HG02678 (cell line): ENCODE data around the gene PRR27.
"Not testable (repeated sequence)": the region's sequence is repeated elsewhere in the genome, so short reads cannot be mapped to it uniquely, and the experiment has no call there.

Experiments
- ATAC-seq: cut with Tn5 transposase; IDR thresholded peaks from one replicate; pipeline ENCODE4 v1.9.1; 2021; ENCODE audit warnings: mild to moderate bottlenecking, moderate library complexity; ENCODE audit not compliant: unreplicated experiment

PRR27 gene

DNA sequence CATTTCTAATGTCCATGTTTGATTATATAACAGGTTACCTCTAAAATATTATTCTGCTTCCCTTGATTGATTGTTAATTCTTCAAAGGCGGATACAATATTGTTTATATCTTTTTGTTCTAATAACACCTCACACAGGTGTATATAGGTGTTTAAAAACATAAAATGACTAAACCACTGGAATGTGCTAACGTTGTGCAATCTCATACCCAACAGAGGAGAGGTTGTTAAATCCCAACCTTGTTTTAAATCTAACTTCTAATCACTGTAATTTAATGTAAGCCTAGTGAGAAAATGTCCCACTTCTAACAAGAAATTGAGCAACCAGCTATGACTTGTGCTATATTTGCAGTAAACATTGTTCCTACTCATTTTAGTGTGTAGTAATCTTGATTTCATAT is 42.8 kb downstream of the PRR27 start:
- ATAC-seq: no peak

DNA sequence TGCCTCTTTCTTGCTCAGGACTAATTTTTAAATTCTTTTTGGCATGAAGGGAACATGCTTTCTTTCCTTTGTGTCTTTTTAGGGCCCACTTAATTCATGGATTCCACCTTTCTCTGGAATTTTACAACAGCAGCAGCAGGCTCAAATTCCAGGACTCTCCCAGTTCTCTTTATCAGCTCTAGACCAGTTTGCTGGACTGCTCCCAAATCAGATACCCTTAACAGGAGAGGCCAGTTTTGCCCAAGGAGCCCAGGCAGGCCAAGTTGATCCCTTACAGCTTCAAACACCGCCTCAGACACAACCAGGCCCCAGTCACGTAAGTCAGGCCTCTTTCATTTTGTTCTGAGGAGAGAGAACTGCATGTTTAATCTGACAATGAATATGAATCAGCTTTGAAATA is 43.8 kb downstream of the PRR27 start:
- no peak for ATAC-seq

DNA sequence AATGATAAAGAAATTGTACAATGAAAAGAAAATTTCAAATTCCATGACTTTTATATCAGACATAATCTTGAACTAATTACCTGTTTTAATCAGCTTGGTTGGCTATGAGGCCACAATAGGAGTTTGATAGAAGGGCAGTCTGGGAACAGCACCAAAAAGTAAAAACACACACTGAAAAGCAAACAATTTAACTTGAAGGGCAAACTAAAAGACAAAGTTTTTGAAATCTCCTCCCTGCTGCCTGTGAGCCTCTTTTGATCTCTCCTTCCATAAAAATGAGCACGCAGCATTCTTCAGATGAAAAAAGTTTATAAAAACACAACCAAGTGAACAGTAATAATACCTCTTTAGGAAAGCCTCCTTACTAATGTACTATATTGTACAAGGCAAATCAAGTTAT is 49.6 kb downstream of the PRR27 start:
- ATAC-seq: no peak

DNA sequence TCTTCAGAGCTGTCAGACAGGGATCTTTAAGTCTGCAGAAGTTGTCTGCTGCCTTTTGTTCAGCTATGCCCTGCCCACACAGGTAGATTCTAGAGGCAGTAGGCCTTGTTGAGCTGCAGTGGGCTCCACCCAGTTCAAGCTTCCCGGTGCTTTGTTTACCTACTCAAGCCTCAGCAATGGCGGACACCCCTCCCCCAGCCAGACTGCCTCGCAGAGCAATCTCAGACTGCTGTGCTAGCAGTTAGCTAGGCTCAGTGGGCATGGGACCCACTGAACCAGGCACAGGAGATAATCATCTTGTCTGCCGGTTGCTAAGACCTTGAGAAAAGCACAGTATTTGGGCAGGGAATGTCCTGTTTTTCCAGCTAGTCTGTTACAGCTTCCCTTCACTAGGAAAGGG is 58.7 kb downstream of the PRR27 start:
- not testable (repeated sequence) for ATAC-seq
